M059J (cell line): ENCODE data around the gene CEP170B. TPM values are rescaled to one million over a fixed set of nuclear protein-coding genes. Genes with fewer than 3 reads are reported as not detected.
A peak's percentile ranks its signal among the peaks of the same experiment; 100 is the strongest.
"Not testable (repeated sequence)": the region's sequence is repeated elsewhere in the genome, so short reads cannot be mapped to it uniquely, and the experiment has no call there.

ENCODE experiments used
- DNase-seq: peaks from one replicate; pipeline ENCODE4 v3.0.0-alpha.2; 2012; ENCODE audit warnings: low read depth
- total RNA-seq: library from RNA; depleted of rRNA; stranded (reverse); fragments of >200 nt; shearing (Covaris generic); gene quantifications from 2 replicates; pipeline ENCODE4 v1.2.3, GENCODE V29; 2014; rRNA removed

The CEP170B gene
- total RNA-seq = 3.8 and 9.1 TPM in 2 replicates

DNA sequence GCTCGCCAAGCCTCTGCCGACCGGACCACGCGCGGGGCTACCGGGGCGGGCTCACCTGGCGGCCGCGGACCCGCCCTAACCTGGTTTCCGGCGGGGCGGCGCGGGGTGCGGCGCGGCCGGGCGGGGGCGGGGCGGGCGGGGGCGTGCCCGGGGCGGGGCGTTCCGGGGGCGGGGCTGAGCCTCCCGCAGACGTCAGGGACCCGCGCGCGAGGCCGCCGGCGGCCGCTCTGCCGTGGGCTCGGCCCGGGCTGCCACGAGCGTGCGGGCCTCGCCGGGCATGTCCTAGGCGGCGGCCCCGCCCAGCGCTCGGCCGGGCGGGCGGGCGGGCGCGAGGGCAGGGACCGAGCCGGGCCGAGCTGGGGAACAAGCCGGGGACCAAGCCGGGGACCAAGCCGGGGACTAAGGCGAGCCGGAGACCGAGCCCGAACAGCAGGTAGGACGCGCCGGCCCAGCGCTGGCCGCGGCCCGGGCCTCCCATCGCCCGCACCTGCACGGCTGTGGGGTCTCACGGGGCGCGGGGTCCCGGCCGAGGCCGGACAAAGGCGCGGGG is at the start of gene CEP170B:
TSS of gene CEP170B (plus strand) at position 188 of the 550 bp plus-strand sequence. CDS start 3,183 bp downstream, outside the sequence.
- peak; percentile 18 for DNase-seq

DNA sequence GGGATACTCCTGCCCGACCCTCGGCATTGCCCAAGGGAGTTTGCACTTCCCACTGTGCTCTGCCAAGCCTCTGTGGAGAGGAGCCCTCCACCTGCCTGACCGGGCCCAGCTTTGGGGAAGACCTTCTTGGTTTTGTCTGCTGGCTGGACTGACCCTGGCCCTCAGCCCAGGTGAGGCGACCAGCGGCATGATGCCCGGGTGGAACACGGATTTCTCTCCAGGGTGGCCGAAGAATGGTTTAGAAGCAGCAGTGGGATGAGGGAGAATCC is 48.5 kb upstream of the CEP170B start:
- DNase-seq = no peak

DNA sequence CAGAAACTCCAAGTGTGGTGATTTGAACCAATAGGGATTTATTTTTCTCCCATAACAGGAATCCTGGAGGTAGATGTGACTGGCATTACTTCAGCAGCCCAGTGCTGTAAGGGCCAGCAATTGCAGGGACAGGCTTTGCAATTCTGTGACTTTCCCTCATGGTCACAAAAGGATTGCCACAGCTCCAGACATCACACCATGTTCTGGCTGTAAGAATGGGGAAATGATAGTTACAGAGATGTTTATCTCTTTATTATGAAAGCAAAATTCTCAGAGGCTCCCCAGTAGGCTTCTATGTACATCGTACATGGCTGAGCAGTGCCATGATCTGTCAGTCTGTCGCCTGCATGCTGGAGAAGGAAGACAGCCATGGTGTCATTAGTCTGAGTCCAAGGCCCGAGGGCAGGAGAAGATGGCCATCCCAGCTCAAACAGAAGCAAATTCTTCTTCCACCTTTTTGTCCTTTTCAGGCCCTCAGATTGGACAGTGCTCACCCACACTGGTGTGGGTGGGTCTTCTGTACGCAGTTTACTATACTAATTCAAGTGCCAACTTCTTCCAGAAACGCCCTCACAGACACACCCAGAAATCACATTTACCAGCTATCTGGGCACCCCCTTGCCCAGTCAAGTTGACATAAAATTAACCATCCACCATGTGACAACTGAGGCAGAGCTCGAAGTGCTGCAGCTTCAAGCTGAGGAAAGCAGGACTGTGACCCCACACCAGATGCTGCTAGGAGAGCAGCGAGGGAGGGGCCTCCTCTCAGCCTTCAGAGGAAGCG is 46.9 kb upstream of the CEP170B start:
- DNase-seq = no peak

DNA sequence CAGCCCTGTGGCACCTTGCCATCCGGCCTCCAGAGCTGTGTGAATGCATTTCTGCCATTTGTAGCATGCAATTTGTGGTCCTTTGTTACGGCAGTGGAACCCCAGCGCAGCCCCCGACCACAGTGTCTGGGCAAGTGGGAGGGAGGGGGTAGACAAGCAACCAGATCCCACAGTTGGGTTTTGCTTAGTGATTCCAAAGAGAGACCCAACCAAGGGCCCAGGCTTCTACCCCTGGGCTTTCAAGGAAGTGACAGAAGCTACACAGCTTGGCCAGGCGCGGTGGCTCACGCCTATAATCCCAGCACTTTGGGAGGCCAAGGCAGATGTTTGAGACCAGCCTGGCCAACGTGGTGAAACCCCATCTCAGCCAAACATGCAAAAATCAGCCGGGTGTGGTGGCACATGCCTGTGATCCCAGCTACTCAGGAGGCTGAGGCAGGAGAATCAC is 46.3 kb upstream of the CEP170B start:
- DNase-seq = no peak

DNA sequence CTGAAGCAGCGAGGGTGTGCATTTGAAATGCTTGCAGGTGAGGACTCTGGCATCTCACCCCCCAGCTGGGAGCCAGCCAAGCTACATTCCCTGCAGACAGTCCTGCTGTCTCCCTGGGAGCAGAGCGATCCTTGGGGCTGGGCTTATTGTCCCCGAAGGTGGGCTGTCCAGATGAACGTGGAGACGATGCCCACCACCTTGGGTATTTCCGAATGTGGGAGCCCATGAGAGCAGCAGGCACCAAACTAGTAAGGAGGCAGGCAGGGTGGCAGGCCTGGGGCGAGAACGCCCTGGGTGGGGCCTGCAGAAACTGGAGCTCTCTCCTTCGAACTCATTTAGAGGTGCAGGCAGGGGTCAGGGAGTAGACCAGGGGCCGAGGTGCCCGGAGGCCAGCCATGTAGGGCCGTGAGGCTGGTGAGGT is 45.7 kb upstream of the CEP170B start:
- DNase-seq = no peak

DNA sequence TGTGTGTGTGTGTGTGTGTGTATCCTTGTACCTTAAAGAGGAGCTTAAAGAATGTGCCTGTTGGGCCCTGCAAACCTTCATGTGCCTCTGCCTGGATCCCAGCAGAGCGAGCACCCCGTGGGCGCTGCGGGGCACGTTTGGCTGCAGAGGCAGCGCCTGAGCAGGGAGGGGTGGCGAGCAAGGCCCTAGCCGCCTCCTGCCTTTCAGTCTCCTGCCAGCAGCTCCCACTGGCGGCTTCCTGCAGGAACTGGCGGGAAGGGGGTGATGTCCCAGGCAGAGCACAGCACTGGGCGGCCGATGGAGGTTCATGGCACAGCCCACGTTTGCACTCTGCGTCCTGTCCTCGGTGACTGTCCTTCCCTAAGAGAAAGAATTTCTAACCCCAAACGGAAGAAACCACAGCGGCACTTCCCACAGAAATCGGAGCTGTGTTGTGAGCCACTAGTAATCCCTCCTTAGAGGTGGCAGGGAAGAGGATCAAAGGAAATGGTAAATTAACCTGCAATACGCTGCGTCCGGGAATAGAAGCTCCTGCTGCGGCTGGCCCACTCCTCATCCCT is 44.3 kb upstream of the CEP170B start:
- DNase-seq = no peak

DNA sequence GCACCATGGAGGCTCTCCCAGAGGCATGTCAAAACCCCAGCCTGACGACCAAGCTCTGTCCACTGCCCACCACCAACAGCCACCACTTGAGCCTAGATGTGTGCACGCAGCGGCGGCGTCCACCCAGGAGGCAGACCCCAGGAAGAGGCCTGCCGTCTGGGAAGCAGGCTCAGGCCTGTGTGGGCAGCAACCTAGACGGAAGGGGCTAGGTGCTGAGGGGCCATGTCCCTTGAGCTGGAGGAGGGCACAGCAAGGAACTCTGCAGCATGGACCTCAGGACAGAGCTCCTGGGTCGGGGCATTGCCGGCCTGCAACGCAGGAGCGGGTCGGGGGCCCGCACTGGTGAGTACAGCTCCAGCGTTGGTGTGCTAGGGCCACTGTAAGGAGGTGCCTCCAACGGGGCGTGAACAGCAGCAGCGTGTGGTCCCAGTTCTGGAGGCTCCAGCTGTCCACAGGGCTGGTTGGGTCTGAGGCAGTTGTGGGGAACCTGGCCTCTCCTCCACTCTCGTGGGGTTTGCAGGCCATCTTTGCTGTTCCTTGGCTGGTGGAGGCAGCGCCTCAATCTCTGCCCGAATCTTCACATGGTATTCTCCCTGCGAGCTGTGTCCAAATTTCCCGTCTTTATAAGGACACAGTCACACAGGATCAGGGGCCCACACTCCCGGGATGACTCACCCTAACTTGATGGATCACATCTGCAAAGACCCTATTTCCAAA is 43.7 kb upstream of the CEP170B start:
- DNase-seq = no peak

DNA sequence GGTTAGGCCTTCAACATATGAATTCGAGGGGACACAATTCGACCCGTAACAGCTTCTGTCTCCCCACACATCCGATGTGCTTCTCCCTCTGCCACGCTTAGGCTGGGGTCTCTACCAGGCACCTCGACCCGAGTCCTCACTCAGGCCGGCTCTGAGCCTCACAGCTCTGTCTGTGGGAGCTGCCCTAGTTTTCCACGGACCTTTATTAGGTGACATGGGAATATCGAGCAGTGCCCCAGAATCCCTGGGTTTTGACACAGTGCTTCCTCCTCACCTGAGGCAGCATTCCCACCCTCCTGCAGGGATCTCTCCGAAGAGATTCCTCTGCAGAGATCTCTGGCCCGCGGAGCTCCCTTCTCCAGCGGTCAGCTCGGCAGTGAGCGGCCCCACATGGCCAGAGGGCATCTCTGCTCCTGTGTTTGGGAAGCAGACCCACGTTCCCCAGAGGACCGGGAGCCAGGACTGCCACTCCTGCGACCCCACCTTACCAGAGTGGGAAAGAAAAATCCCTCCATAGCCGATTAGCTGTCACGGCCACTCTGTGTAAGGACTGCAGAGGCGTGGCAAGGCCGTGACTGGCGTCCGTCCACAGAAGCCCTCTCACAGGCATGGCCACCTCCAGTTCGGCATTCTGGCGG is 43.0 kb upstream of the CEP170B start:
- no peak for DNase-seq

DNA sequence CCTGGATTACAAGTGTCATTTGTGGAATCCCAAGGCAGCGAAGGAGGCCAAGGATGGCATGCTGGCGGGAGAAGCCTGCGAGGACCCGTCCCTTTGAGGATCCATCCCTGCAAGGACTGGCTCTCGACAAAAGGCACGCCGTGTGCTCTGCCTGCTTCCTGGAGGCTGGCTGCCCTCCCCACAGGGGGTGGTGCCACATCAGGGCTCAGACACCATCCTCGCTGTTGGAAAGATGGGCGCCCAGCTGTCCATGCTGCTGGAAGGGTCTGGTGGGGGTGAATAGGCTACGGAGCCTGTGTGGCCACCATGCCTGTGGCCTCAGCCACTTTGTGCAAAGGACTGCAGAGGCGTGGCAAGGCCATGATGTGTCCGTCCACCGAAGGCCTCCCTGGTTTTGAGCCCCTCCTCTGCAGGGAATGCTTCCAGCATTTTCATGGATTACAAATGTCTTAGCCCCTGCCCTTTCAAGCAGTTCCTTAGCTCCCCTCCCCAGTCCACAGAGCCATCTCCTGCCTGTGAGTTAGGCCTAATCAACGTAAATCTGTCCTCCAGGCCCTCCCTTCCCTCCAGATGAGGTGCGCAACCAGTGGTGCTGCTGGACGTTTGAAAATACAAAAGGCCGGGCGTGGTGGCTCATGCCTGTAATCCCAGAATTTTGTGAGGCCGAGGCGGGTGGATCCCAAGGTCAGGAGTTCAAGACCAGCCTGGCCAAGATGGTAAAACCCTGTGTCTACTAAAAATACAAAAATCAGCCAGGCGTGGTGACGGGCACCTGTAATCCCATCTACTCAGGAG is 42.0 kb upstream of the CEP170B start:
- DNase-seq = no peak

DNA sequence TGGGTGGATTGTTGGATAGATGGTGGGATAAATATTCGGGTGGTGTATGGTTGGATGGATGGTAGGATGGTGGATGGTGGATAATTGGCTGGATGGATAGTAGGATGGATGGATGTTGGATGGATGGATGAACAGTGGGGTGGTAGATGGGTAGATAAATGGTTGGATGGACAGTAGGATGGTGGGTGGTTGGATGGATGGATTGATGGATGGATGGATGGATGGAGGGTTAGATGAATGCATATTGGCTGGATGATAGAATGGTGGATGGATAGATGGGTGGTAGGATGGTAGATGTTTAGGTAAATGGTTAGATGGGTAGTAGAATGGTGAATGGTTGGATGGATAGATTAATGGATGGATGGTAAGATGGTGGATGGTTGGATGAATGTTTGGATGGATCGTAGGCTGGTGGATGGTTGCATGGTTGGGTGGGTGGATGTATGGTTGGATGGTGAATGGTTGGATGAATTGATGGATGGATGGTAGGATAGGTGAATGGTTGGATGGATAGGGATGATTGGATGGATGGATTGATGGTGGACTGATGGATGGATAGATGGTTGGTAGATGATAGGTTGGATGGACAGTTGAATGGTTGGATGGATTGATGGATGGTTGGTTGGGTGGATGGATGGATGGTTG is 40.6 kb upstream of the CEP170B start:
- DNase-seq = no peak

DNA sequence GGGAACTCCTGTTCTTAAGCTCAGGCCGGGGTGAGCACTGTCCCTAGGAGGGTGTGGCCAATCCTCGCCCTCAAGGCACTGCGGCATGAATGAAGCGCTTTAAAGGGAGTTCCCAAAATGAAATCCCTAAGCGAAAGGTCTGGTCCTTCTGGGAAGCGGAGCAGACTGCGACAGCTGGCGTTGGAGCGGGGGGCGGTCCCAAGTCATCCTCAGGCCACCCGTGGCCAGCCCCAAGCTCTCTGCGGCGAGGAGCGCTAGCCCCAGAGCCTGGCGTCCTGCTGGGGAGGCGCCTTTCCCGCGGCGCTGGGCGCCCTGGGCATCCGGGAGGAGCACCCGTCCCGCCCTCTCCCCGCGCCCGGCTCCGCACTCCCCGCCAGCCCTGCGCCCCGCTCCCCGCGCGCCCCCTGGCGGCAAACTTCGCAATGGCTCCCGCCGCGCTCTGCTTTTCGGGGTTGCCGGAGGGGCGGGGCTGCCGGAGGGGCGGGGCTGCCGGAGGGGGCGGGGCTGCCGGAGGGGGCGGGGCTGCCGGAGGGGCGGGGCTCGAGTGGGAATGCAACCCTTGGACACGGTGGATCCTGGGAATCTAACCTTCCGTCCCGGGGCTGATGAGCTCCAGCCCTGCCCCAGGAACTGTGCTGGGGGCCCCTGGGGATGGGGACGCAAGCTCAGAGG is 38.7 kb upstream of the CEP170B start:
- peak; percentile 67 for DNase-seq

DNA sequence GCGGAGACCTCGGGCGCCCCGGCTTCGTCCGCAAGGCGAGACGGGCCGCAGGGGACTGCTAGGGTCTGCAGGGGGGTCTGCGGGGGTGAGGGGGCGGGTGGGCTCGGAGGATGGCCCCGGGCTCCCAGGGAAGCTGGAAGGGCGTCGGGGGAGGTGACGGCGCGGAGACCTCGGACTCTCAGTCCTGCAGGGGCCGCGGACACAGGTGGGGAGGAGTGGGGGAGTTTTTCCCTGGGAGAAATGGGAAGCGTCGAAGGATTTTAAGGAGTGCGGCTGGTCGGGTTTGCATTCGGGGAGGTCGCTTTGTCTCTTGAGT is 38.2 kb upstream of the CEP170B start:
- no peak for DNase-seq

DNA sequence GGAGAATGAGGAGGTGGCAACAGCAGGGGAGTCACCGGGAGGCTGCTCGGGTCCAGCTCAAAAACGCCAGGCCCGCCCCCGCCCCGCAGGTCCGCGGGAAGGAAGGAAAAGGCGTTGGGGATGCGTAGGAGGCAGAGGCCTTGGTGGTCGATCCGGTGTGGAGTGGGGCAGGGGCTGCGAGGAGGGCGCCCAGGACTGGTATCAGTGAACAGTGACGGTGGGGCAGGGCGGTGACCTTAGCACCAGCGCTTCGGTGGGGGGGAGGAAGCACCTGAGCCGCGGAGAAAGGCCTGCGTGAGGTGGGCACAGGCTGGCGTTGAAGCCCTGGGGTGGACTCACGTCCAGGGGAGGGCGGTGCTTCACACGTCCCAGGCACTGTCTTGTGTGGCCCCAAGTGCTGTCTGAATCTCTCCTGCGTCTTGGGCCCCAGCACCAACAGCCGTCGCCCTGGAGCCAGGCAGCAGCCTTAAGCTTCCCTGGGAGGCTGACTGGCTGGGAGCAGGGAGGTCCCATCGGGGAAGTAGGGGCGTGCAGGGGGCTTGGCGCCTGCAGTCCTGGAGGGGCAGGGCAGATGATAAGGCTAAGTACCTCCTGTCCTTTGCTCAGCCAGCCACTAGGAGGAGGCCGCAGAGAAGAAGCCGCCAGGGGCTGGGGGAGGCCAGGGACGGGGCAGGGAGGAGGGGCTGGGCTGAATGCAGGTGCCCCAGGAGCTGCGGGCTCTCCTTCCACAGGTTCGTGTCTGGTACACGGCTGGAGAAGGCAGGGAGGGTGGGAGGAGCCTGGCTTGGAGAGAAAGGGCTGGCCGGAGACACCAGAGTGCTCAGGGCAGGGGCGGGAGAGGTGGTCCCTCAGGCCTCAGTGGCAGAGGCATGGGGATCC is 37.7 kb upstream of the CEP170B start:
- no peak for DNase-seq

DNA sequence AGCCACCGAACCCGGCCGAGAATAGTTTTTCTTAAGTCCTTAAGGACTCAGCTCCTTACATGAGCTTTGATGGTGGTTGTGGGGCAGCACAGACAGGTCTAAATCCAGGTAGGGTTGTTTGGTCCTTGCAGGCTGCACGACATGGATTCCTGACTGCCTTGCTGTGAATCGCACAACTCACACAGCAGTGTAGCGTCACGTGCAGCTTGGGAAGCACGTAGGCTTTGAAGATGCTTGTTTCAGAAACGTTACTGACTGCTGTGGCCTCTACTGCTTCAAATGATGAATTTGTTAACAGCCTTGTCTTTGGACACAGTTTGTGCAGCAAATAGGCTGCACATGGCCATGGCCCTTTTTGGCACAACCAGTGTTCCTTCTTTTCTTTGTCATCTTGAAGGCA is 34.3 kb upstream of the CEP170B start:
- DNase-seq = no peak

DNA sequence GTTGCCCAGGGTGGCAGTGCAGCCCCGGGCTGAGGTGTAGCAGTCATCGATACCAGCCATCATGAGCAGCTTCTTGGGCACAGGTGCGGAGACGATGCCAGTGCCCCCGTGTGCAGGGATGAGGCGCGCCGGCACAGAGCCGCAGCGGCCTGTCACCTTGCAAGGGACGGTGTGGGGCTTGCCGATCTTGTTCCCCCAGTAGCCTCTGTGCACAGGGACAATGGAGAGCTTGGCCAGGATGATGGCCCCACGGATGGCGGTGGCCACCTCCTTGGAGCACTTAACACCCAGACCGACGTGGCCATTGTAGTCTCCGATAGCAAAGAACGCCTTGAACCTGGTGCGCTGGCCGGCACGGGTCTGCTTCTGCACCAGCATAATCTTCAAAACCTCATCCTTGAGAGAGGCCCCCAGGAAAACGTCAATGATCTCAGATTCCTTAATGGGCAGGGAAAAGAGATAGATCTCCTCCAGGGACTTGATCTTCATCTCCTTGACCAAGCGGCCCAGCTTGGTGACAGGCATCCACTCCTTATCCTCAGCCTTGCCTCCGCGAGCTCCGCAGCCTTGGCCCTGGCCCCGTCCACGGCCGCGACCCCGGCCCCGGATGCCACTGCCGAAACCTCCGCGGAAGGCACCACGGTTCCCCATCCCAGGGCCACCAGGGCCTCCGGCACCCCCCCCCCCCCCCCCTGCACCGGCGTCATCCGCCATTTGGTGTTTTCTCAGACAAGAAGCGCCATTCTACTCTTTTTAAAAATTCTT is 28.7 kb upstream of the CEP170B start:
- not testable (repeated sequence) for DNase-seq

DNA sequence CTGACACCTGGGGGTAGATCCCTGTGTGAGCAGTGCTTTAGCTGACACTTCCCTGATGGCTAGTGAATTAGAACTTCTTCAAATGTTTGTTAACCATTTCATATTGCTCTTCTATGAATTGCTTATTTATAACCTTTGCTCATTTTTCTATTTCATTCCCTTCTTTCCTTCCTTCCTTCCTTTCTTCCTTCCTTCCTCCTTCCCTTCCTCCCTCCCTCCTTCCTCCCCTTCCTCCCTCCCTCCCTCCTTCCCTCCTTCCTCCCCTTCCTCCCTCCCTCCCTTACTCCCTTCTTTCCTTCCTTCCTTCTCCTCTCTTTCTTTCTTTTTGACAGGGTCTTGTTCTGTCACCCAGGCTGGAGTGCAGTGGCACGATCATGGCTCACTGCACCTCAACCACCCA is 23.3 kb upstream of the CEP170B start:
- DNase-seq = no peak

DNA sequence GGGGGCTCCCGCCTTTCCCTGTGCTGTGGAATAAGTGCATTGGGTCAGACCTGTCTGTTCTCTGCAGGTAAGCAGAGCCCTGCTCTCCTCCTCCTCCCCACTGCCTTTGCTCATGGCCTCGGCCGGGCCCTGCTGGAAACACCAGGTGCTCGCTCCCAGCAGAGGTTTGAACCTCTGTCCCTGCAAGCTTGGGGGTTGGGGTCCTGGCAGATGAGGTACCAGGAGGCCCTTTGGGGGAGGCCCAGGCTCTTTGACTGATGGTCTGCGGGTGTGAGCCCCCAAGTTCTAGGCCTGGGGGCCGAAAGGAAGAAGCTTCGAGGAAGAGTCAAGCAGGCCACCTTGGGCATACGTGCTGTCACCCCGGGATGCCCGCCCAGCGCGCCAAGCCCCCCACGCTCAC is 22.1 kb upstream of the CEP170B start:
- no peak for DNase-seq

DNA sequence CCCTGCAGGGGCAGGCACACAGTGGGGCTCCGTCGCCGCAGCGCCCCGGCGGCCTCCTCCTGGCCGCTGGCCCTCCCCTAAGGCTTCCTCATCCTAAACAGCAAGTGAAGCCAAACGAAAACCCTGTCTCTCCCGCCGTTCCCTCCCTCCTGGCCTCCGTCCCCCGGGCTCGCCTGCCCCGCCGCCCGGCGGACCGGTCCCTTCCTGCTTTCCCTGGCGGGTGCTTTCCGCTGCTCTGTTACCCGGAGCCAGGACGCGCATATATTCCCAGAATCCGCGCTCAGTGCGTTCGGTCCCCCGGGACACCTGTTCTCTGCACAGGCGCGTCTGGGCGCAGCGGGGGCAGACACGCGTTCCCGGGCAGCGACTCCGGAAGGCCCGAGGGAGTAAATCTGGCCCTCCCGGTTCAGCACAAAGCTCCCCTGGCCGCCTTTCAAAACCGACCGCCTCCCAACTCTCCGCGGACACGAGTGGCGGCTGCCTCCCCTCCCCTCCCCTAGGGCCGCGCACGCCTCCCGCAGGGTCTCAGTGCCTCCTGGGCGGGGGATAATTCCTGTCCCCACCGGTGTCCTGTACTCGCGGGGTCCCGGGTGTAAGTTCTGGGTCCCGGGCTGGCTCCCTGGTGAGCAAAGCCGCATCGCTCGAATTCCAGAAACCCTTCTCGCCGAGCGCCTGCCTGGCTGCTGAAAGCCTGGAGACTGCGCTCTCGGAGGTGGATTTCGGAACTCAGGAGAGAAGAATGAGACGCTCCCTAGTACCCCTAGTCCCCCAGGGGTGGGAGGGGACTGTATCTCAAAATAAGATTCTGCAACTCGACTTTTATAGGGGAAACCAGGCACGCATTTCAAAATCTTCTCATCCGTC is 21.4 kb upstream of the CEP170B start:
- DNase-seq = no peak
